Measurements from ENCODE around the gene IL17C. TPM values are rescaled to one million over a fixed set of nuclear protein-coding genes. Genes with fewer than 3 reads are reported as not detected.

IL17C gene
- total and polyA plus RNA-seq, 9 of the 15 experiments (the other 6 are each of a cell fraction or from before 2014, with no cell fraction given): not detected

- TF ChIP-seq FOXP4 (CRISPR knock-in tag; IDR thresholded peaks at IDR 0.05; ENCODE audit: borderline replicate concordance) (no peak), ERF (CRISPR knock-in tag; IDR thresholded peaks at IDR 0.05) (peak; percentile 52; the same call in 1 of the 2 replicates), MTA3 (IDR thresholded peaks at IDR 0.05; ENCODE audit: borderline replicate concordance) (peak; percentile 85; the same call in 1 of the 2 replicates), FOXP1 (CRISPR knock-in tag; IDR thresholded peaks at IDR 0.05) (peak; percentile 20; the same call in 1 of the 2 replicates), NRF1 (conservative IDR thresholded peaks at IDR 0.05 in 1 of 2, IDR thresholded peaks at IDR 0.05 in 1 of 2) (peak; percentile 98), TEAD1 (CRISPR knock-in tag; IDR thresholded peaks at IDR 0.05) (peak in 1 of 2 experiments; percentile 53; a peak in 1 of 4 replicates), SNIP1 (IDR thresholded peaks at IDR 0.05; ENCODE audit: low read depth) (no peak), SRSF1 (IDR thresholded peaks at IDR 0.05; ENCODE audit: low read depth, low read length) (no peak), JUND (IDR thresholded peaks at IDR 0.05; ENCODE audit: borderline replicate concordance, low read depth, low read length) (peak; percentile 67), JUND (tag; IDR thresholded peaks at IDR 0.05; ENCODE audit: borderline replicate concordance, low read depth, low read length) (peak; percentile 42; the same call in 1 of the 3 replicates), SRF (CRISPR knock-in tag; IDR thresholded peaks at IDR 0.05) (peak in 1 of 2 experiments; percentile 33; a peak in 1 of 4 replicates), CTCF (IDR thresholded peaks at IDR 0.05 in 2 of 3, conservative IDR thresholded peaks at IDR 0.05 in 1 of 3; ENCODE audit: insufficient read depth in 2 of 3, low read depth in 1 of 3, low read length in 3 of 3) (peak in 1 of 3 experiments; percentile 21; a peak in 1 of 6 replicates), THAP12 (CRISPR knock-in tag; IDR thresholded peaks at IDR 0.05) (peak; percentile 37), ZNF830 (CRISPR knock-in tag; IDR thresholded peaks at IDR 0.05) (no peak), SMAD1 (IDR thresholded peaks at IDR 0.05; ENCODE audit: low read depth, low read length, partially characterized antibody) (no peak), RBM25 (IDR thresholded peaks at IDR 0.05; ENCODE audit: low read depth, low read length, severe bottlenecking) (peak; percentile 100), SFPQ (IDR thresholded peaks at IDR 0.05; ENCODE audit: low read depth, low read length) (no peak), POLR2A (conservative IDR thresholded peaks at IDR 0.05) (peak; percentile 92), NCOA2 (IDR thresholded peaks at IDR 0.05; ENCODE audit: partially characterized antibody in 2 of 2) (no peak)
Observed at GRCh38 chr16:88662843-88663606, 24.7 kb downstream of the IL17C start, which contains the start of gene MVD (continued).

Measured in K562 (cell line).